Measurements from ENCODE around the gene IFT57. TPM values are rescaled to one million over a fixed set of nuclear protein-coding genes. Genes with fewer than 3 reads are reported as not detected.

IFT57 gene
- total and polyA plus RNA-seq, 9 of the 15 experiments (the other 6 are each of a cell fraction or from before 2014, with no cell fraction given) = 1.5 to 20.1 (median 9.9) TPM

DNA sequence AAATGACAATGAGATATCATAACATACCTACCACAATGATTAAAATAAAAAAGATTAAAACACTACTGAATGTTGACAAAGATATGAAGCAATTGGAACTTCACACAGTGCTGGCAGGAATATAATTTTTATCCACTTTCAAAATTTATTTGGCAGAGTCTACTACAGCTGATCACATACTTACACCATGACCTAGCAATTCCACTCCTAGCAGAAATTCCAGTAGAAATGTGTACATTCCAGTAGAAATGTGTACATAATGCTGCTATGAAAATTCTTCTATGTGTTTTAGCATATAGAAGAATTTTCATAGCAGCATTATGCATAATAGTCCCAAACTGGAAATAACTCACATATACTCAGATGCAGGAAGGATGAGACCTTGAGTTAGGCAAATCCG, 43.5 kb downstream of the IFT57 start:
- Histone ChIP-seq H3K4me3 (no peak overlapping the region), H3K36me3 (ENCODE audit: control insufficient read depth, insufficient read depth, low read length) (no peaks in the 10 kb centered on the region), H4K20me1 (replicated peaks; ENCODE audit: control insufficient read depth, insufficient read depth, low read length) (no peaks in the 10 kb centered on the region), H3K4me1 (replicated peaks in 1 of 2; ENCODE audit: control insufficient read depth in 2 of 2, insufficient read depth in 2 of 2, low read length in 2 of 2) (no peaks in the 10 kb centered on the region), H3K27me3 (ENCODE audit: control insufficient read depth in 2 of 2, insufficient read depth in 2 of 2, low read length in 2 of 2) (no peaks in the 10 kb centered on the region), H3K27ac (ENCODE audit: extremely low read depth, low read depth, low read length) (no peak overlapping the region), H3K9me1 (ENCODE audit: control insufficient read depth, insufficient read depth, low read length) (no peaks in the 10 kb centered on the region), H3K4me2 (ENCODE audit: insufficient read depth, low read length) (no peak overlapping the region), H3K9me3 (replicated peaks; ENCODE audit: control insufficient read depth, insufficient read depth, low read depth, low read length) (no peaks in the 10 kb centered on the region), H2AFZ (ENCODE audit: low read depth, low read length) (no peak overlapping the region), H3K79me2 (ENCODE audit: control insufficient read depth, insufficient read depth, low read length) (no peaks in the 10 kb centered on the region), H3K9ac (ENCODE audit: insufficient read depth in 1 of 2, low read depth in 2 of 2, low read length in 2 of 2) (no peak overlapping the region)
- no peak for FAIRE-seq
- no TSS peak for BruUV-seq (replicated peaks)
- DNase-seq (ENCODE audit: extremely low read depth in 1 of 4, low spot score in 3 of 4) = no peak
- ChIA-PET CTCF (ENCODE audit: low intra/inter-chr PET ratio) (no interaction called here), POLR2A (no interaction called here)
- 100% methylated on average over 1 of the region's 1 CpG for WGBS (ENCODE audit: insufficient coverage, low coverage, missing lambda C conversion rate)
- in situ Hi-C loops (cut with MboI) (no loop called here), intact Hi-C loops (cut with micrococcal nuclease) (no loop called here)
- ATAC-seq = no peak
- no peak for TF ChIP-seq RREB1 (CRISPR knock-in tag; IDR thresholded peaks at IDR 0.05)
- TF ChIP-seq, protein P1, sequence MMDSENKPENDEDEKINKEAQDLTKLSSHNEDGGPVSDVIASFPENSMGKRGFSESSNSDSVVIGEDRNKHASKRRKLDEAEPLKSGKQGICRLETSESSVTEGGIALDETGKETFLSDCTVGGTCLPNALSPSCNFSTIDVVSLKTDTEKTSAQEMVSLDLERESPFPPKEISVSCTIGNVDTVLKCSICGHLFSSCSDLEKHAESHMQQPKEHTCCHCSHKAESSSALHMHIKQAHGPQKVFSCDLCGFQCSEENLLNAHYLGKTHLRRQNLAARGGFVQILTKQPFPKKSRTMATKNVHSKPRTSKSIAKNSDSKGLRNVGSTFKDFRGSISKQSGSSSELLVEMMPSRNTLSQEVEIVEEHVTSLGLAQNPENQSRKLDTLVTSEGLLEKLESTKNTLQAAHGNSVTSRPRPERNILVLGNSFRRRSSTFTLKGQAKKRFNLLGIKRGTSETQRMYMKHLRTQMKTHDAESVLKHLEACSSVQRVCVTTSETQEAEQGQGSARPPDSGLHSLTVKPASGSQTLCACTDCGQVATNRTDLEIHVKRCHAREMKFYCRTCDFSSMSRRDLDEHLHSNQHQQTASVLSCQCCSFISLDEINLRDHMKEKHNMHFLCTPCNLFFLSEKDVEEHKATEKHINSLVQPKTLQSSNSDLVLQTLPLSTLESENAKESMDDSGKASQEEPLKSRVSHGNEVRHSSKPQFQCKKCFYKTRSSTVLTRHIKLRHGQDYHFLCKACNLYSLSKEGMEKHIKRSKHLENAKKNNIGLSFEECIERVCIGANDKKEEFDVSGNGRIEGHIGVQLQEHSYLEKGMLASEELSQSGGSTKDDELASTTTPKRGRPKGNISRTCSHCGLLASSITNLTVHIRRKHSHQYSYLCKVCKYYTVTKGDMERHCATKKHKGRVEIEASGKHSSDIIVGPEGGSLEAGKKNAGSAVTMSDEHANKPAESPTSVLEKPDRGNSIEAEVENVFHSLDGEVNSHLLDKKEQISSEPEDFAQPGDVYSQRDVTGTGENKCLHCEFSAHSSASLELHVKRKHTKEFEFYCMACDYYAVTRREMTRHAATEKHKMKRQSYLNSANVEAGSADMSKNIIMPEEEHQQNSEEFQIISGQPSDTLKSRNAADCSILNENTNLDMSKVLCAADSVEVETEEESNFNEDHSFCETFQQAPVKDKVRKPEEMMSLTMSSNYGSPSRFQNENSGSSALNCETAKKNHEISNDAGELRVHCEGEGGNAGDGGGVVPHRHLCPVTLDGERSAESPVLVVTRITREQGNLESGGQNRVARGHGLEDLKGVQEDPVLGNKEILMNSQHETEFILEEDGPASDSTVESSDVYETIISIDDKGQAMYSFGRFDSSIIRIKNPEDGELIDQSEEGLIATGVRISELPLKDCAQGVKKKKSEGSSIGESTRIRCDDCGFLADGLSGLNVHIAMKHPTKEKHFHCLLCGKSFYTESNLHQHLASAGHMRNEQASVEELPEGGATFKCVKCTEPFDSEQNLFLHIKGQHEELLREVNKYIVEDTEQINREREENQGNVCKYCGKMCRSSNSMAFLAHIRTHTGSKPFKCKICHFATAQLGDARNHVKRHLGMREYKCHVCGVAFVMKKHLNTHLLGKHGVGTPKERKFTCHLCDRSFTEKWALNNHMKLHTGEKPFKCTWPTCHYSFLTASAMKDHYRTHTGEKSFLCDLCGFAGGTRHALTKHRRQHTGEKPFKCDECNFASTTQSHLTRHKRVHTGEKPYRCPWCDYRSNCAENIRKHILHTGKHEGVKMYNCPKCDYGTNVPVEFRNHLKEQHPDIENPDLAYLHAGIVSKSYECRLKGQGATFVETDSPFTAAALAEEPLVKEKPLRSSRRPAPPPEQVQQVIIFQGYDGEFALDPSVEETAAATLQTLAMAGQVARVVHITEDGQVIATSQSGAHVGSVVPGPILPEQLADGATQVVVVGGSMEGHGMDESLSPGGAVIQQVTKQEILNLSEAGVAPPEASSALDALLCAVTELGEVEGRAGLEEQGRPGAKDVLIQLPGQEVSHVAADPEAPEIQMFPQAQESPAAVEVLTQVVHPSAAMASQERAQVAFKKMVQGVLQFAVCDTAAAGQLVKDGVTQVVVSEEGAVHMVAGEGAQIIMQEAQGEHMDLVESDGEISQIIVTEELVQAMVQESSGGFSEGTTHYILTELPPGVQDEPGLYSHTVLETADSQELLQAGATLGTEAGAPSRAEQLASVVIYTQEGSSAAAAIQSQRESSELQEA (IDR thresholded peaks at IDR 0.05; ENCODE audit: low read depth) = no peak
- TF ChIP-seq SNIP1 (IDR thresholded peaks at IDR 0.05; ENCODE audit: low read depth) = no peak
- TF ChIP-seq GTF2F1 (IDR thresholded peaks at IDR 0.05; ENCODE audit: low read depth, low read length) = no peak
- TF ChIP-seq PRMT5 (CRISPR knock-in tag; IDR thresholded peaks at IDR 0.05) = no peak
- TF ChIP-seq PKNOX1 (IDR thresholded peaks at IDR 0.05) = no peak
- TF ChIP-seq CBX8 (IDR thresholded peaks at IDR 0.05; ENCODE audit: borderline replicate concordance, extremely low read depth, low read depth, low read length, poor library complexity, severe bottlenecking) = no peak
- no peak for TF ChIP-seq CBFB (CRISPR knock-in tag; IDR thresholded peaks at IDR 0.05)
